OCI-LY1 (cell line): ENCODE results near the gene SGCD.

Source experiments
- EZH2 ChIP-seq: fragments of 200-600 bp; sonication (generic), shearing (Covaris generic); IDR thresholded peaks from 2 replicates; pipeline ENCODE4 v1.8.0; 2017; ENCODE audit warnings: borderline replicate concordance, mixed run types, mild to moderate bottlenecking, antibody characterized with exemption, low read length, moderate library complexity, mixed read lengths
- TF ChIP-seq, protein P1 (sequence below): fragments of 200-600 bp; sonication (generic), shearing (Covaris generic); IDR thresholded peaks from 2 replicates; pipeline ENCODE4 v1.5.1; 2017; ENCODE audit warnings: mild to moderate bottlenecking, antibody characterized with exemption, low read length, moderate library complexity, mixed read lengths

- TF ChIP-seq, protein P1, sequence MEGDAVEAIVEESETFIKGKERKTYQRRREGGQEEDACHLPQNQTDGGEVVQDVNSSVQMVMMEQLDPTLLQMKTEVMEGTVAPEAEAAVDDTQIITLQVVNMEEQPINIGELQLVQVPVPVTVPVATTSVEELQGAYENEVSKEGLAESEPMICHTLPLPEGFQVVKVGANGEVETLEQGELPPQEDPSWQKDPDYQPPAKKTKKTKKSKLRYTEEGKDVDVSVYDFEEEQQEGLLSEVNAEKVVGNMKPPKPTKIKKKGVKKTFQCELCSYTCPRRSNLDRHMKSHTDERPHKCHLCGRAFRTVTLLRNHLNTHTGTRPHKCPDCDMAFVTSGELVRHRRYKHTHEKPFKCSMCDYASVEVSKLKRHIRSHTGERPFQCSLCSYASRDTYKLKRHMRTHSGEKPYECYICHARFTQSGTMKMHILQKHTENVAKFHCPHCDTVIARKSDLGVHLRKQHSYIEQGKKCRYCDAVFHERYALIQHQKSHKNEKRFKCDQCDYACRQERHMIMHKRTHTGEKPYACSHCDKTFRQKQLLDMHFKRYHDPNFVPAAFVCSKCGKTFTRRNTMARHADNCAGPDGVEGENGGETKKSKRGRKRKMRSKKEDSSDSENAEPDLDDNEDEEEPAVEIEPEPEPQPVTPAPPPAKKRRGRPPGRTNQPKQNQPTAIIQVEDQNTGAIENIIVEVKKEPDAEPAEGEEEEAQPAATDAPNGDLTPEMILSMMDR = no peak
- no peak for TF ChIP-seq EZH2
Observed at GRCh38 chr5:156561651-156562050, 234.7 kb downstream of the SGCD start.
